ENCODE data around the gene MGAT4D.

DNA sequence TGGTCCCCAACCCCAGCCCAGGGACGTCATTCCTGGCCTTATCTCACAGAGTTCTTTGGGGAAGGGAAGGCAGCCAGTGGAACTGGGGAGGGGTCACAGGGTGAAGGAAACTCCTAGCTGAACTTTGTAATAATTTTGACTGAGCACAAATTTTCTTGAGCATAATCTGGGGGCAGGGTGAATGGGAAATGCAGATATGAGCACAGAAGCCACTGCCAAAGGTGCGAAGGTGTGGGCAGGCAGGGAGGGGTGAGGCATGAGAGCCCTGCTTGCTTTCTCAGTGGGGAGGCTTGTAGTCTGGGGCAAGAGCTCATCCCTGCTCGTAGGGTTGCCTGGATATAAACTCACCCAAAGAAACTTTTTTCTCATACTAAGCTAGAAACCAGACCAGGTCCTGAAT is 34.9 kb downstream of the MGAT4D start:
- TF ChIP-seq, protein P1, sequence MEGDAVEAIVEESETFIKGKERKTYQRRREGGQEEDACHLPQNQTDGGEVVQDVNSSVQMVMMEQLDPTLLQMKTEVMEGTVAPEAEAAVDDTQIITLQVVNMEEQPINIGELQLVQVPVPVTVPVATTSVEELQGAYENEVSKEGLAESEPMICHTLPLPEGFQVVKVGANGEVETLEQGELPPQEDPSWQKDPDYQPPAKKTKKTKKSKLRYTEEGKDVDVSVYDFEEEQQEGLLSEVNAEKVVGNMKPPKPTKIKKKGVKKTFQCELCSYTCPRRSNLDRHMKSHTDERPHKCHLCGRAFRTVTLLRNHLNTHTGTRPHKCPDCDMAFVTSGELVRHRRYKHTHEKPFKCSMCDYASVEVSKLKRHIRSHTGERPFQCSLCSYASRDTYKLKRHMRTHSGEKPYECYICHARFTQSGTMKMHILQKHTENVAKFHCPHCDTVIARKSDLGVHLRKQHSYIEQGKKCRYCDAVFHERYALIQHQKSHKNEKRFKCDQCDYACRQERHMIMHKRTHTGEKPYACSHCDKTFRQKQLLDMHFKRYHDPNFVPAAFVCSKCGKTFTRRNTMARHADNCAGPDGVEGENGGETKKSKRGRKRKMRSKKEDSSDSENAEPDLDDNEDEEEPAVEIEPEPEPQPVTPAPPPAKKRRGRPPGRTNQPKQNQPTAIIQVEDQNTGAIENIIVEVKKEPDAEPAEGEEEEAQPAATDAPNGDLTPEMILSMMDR (IDR thresholded peaks at IDR 0.05): no peak
- no peak for TF ChIP-seq POLR2A (IDR thresholded peaks at IDR 0.05)
- no peak for TF ChIP-seq EP300 (IDR thresholded peaks at IDR 0.05)
- TF ChIP-seq POLR2AphosphoS5 (IDR thresholded peaks at IDR 0.05): no peak
